K562 (cell line): Measurements from ENCODE around the gene MMP28.

ENCODE experiments used
- CREM ChIP-seq: IDR thresholded peaks from 2 replicates; pipeline ENCODE4 v1.6.1; 2014; ENCODE audit warnings: antibody characterized with exemption, low read depth
- CTCF ChIP-seq, 3 experiments: IDR thresholded peaks in 2 of 3; conservative IDR thresholded peaks in 1 of 3; 2 replicates each; pipeline ENCODE4 v1.5.1; 2011 to 2012; ENCODE audit warnings: low read length in 3 of 3, mild to moderate bottlenecking in 3 of 3, control low read depth in 2 of 3, improper control_type of control experiment in 1 of 3, inconsistent platforms in 1 of 3, low read depth in 1 of 3, mixed read lengths in 1 of 3, moderate library complexity in 1 of 3; ENCODE audit not compliant: insufficient read depth in 2 of 3
- MNT ChIP-seq, 2 experiments: fragments of 450-650 bp; conservative IDR thresholded peaks; 2 replicates each; pipeline ENCODE4 v1.6.1; 2017; ENCODE audit warnings: mild to moderate bottlenecking in 2 of 2, moderate library complexity in 2 of 2
- STAT6 ChIP-seq: sonication (generic); formaldehyde crosslinking; IDR thresholded peaks from 2 replicates; pipeline ENCODE4 v1.8.1; 2023; ENCODE audit warnings: mild to moderate bottlenecking, missing genetic modification reagents
- TCF7L2 ChIP-seq: fragments of 150-350 bp; IDR thresholded peaks from 2 replicates; pipeline ENCODE4 v1.6.1; 2016; ENCODE audit warnings: low read depth, mild to moderate bottlenecking, low read length, moderate library complexity
- THAP7 ChIP-seq: fragments of 250-450 bp; sonication (Bioruptor Pico); IDR thresholded peaks from 2 replicates; pipeline ENCODE4 v1.5.0; 2021
- TRIM28 ChIP-seq: fragments of 450-650 bp; IDR thresholded peaks from 2 replicates; pipeline ENCODE4 v1.6.1; 2017
- ZBTB12 ChIP-seq: fragments of 250-450 bp; sonication (Bioruptor Pico); IDR thresholded peaks from 2 replicates; pipeline ENCODE4 v1.4.0; 2020
- ZMIZ1 ChIP-seq, 2 experiments: fragments of 150-350 bp in 1 of 2; IDR thresholded peaks; 2 replicates each; pipeline ENCODE4 v1.6.1; 2012 to 2016; ENCODE audit warnings: low read depth in 2 of 2, low read length in 2 of 2, mild to moderate bottlenecking in 1 of 2, moderate library complexity in 1 of 2
- ZNF384 ChIP-seq: IDR thresholded peaks from 2 replicates; pipeline ENCODE4 v1.6.1; 2012; ENCODE audit warnings: low read depth, low read length, improper control_type of control experiment
- ZZZ3 ChIP-seq: fragments of 450-650 bp; IDR thresholded peaks from 2 replicates; pipeline ENCODE4 v1.6.1; 2016; ENCODE audit warnings: antibody characterized with exemption, mild to moderate bottlenecking, moderate library complexity

- TF ChIP-seq CTCF (IDR thresholded peaks at IDR 0.05 in 2 of 3, conservative IDR thresholded peaks at IDR 0.05 in 1 of 3; ENCODE audit: insufficient read depth in 2 of 3, low read depth in 1 of 3, low read length in 3 of 3) (no peak), TRIM28 (no peak), ZNF384 (no peak), THAP7 (CRISPR knock-in tag) (no peak), ZBTB12 (CRISPR knock-in tag) (no peak), ZZZ3 (no peak), STAT6 (CRISPR knock-in tag) (no peak), MNT (conservative IDR thresholded peaks at IDR 0.05) (no peak), CREM (no peak), ZMIZ1 (IDR thresholded peaks at IDR 0.05; ENCODE audit: low read depth in 2 of 2, low read length in 2 of 2) (no peak), TCF7L2 (no peak)
Observed at GRCh38 chr17:35795007-35795870, at the start of gene MMP28.
